Left renal pelvis (tissue), 4 donors: ENCODE data around the gene ABCC12. TPM values are rescaled to one million over a fixed set of nuclear protein-coding genes. Genes with fewer than 3 reads are reported as not detected.

ENCODE experiments used
- DNase-seq, 4 donors: peaks; one replicate each; pipeline ENCODE4 v3.0.0-alpha.2; 2013; ENCODE audit warnings: low read depth in 4 of 4, low spot score in 3 of 4
- polyA plus RNA-seq, 4 donors: library from polyadenylated mRNA; unstranded; fragments of 120-200 nt; gene quantifications; one replicate each; pipeline ENCODE4 v1.2.1, GENCODE V29; 2013; ENCODE audit not compliant: insufficient read length in 4 of 4

ABCC12 gene
- polyA plus RNA-seq, 4 donors: 0.04 to 0.21 TPM; not detected in 2

DNA sequence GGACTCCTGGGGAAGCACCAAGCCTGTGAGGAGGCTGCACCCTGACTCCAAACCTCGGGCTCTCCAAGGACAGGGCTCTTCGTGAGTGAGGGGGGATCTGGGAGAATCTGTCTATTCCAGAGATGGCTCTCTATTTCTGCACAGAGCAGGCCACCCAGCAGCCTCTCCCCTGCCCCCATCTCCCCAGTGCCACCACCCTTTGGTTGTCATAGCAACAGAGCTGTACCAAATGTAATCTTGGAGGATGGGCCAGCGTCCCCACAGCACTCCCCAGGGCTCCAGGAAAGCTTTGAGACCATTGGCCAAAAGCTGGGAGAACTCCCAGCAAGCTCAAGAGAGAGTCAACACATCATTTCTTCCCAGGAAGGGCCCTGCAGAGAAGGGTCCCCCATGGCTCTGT lies 49.3 kb downstream of the ABCC12 start:
- no peak for DNase-seq

Other genes with a start within 250 kb of the ABCC12 start
- 10 to 100 TPM; 49.7 to 74.1 (median 62.4) TPM for gene LONP2, start 88.3 kb upstream of the ABCC12 start, polyA plus RNA-seq
- gene ABCC11, start 91.5 kb upstream of the ABCC12 start, polyA plus RNA-seq: under 1 TPM; 0.15 to 0.42 (median 0.22) TPM
- gene SIAH1, start 229.4 kb upstream of the ABCC12 start, polyA plus RNA-seq: 10 to 100 TPM; 46.7 to 57.2 (median 49.2) TPM